ENCODE results near the gene TIMM23.
"Not testable (repeated sequence)": the region's sequence is repeated elsewhere in the genome, so short reads cannot be mapped to it uniquely, and the experiment has no call there.

The TIMM23 gene

DNA sequence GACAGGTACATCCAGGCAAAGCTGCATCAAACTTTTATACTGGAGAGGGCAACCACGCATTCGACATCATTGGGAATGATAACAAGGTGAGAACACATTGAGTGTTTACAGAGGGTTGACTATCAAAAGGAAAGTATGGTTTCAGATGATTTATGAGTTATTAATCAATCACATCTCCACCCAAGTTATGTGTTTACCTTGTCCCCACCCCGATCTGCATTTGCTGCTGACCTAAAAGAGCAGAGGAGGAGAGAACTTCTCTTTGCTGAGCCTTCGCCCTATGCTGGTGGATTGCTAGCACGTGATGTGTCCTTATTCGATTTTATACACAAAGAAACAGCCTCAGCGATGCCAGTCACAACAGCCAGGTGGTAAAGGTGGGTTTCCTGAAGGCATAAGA is 74.0 kb downstream of the TIMM23 start, which contains the start of gene MSMB:
MSMB (minus strand) TSS at position 9 of the 400 bp plus-strand sequence. CDS start 32 bp downstream, outside the sequence.
- H3K27me3 Mint-ChIP-seq, result no peaks in the 10 kb centered on the region
- H3K9me3 Mint-ChIP-seq, result no peaks in the 10 kb centered on the region

DNA sequence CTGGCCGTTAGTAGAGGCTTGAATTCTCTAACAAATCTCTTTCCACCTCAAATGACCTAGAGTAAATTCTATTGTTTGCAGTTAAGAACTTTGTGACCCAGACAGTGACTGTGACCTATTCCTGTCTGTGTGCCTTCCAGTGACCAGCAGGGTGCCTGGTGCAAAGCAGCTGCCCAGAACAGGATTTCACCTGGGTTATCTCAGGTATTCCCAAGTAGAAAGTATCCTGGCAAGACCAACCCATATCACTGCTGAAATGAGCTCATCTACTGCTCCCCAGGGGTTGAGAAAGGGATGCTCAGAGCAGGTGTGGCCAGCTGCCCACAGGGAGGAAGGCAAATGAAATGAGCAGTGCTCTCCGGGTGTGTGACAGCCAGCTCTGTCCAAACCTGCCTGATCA is 75.9 kb downstream of the TIMM23 start:
- Mint-ChIP-seq H3K4me3 (no peak overlapping the region), H3K9me3 (no peaks in the 10 kb centered on the region), H3K36me3 (ENCODE audit: low read depth) (no peaks in the 10 kb centered on the region), H3K4me1 (ENCODE audit: low read depth) (no peaks in the 10 kb centered on the region), H3K27me3 (no peaks in the 10 kb centered on the region), H3K27ac (no peak overlapping the region)
- no peak for DNase-seq

More for the DNA sequence above, 74.0 kb downstream of the TIMM23 start, which contains the start of gene MSMB:
- DNase-seq, result no peak
- Mint-ChIP-seq H3K36me3 (ENCODE audit: low read depth) (no peaks in the 10 kb centered on the region), H3K4me3 (no peak within 1 kb of the TSS), H3K27ac (no peak within 1 kb of the TSS), H3K4me1 (ENCODE audit: low read depth) (no peaks in the 10 kb centered on the region)

DNA sequence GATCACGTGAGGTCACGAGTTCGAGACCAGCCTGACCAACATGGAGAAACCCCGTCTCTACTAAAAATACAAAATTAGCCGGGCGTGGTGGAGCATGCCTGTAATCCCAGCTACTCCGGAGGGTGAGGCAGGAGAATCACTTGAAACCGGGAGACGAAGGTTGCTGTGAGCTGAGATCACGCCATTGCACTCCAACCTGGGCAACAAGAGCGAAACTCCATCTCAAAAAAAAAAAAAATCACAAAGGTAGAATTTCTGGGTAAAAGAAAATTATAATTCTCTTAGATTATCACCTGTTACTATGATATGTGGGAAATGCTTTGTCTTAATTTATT is 77.2 kb downstream of the TIMM23 start:
- not testable (repeated sequence) for H3K9me3 Mint-ChIP-seq; H3K4me3 Mint-ChIP-seq; H3K36me3 Mint-ChIP-seq (ENCODE audit: low read depth); H3K4me1 Mint-ChIP-seq (ENCODE audit: low read depth); H3K27me3 Mint-ChIP-seq; H3K27ac Mint-ChIP-seq; DNase-seq

DNA sequence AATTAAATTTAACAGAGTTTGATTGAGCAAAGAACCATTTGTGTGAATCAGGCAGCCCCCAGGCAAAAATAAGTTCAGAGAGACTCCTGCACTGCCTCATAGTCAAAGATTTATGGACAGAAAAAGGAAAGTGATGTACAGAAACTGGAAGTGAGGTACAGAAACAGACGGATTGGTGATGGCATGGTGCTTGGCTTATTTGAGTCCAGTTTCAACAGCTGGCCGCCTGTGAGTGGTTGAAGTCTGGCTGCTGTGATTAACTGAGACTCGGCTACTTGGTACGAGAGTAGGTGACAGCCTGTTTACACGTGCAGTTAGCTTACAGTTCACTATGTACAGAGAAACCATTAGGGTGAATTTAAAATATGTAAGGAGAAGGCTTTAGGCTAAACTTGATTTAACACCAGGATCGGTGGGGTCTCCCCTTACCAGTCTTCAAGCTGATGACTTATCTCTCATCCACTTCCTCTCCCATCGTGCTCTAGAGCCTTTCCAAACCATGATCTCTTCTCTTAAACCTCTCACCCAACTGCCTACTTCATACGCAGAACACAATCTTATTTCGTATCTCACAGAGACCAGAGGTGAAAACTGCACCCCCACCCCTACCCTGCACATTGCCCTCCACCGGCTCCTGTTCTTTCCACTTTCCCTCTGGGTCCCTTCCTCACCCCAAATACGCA is 78.8 kb downstream of the TIMM23 start:
- Mint-ChIP-seq H3K27ac (no peak overlapping the region), H3K4me1 (ENCODE audit: low read depth) (no peaks in the 10 kb centered on the region), H3K36me3 (ENCODE audit: low read depth) (no peaks in the 10 kb centered on the region), H3K9me3 (no peaks in the 10 kb centered on the region), H3K27me3 (no peaks in the 10 kb centered on the region), H3K4me3 (no peak overlapping the region)
- no peak for DNase-seq

DNA sequence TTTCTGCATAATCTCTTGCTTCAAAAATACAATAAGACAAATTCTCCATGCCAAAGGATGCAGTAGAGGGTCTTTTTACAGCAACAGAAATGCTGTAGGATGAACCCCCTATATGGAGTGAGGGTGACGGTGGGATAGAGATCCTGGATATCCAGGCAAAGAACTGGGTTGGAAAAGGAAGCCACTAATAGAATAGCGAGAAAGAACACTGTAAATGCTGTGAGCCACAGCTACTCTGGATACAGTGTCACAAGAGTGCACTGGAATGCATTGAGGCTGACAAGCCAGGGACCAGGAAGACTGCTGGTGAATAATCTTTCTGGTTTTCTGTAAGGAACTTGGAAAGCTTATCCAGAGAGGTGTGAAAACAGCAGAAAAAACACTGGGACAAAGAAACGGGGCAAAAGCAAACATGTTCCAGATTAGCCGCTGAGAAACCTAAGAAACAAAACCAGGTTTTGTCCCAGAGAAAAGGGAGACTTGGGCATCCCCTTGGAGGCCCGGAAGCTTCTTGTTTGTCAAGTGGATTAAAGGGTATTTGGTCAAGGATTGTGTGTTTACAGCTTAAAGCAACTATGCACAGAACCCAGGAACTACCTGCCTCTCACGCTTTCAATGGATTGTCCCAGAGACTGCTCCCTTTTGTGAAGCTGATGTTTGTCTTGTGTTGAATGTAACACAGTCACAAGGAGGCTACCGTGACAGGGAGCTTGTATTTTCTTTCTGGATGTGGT is 79.9 kb downstream of the TIMM23 start:
- H3K27ac Mint-ChIP-seq, result no peak overlapping the region
- peaks cover 4% of the 10 kb centered on the region for H3K9me3 Mint-ChIP-seq
- no peaks in the 10 kb centered on the region for H3K36me3 Mint-ChIP-seq (ENCODE audit: low read depth)
- no peaks in the 10 kb centered on the region for H3K4me1 Mint-ChIP-seq (ENCODE audit: low read depth)
- no peaks in the 10 kb centered on the region for H3K27me3 Mint-ChIP-seq
- DNase-seq, result no peak
- no peak overlapping the region for H3K4me3 Mint-ChIP-seq

DNA sequence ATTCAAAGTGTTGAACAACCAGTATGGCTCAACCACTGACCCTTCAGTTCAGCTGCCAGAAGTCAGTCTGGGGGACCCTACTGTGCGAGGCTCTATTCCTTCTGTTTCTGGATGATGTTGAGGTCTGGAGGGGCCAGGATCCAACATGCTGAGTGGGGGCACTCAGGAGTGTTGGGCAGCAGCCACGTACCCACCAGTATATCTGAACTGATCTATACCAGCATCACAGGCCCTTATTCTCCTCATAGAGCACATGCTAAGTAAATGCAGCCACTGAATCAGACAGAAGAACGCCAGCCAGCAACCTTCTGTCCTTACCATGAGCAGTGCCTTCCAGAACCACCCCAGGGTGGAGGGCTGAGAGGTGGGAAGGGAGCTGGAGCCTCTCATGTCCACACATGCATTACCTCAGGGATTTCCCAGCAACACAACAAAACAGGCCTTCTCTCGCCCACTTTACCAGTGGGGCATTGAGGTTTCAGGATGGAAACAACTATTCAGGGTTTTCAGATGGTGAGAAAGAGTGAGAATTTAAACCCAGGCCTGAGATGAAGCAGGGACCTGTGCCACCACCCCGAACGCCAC is 80.6 kb downstream of the TIMM23 start:
- Mint-ChIP-seq H3K9me3 (peaks cover 7% of the 10 kb centered on the region), H3K4me3 (no peak overlapping the region), H3K27me3 (no peaks in the 10 kb centered on the region), H3K4me1 (ENCODE audit: low read depth) (no peaks in the 10 kb centered on the region), H3K36me3 (ENCODE audit: low read depth) (no peaks in the 10 kb centered on the region), H3K27ac (no peak overlapping the region)
- DNase-seq, result no peak
